GM06990 (cell line): ENCODE measurements around the gene BEND4.

Experiments used
- DNase-seq: peaks from one replicate; pipeline ENCODE4 v3.0.0-alpha.2; 2011; ENCODE audit not compliant: insufficient read length; ENCODE audit errors: extremely low read depth
- H3K27me3 ChIP-seq: replicated peaks from 2 replicates; pipeline ENCODE4 v1.6.0; 2011; ENCODE audit warnings: low read length; ENCODE audit not compliant: control insufficient read depth, insufficient read depth
- H3K36me3 ChIP-seq: 2 replicates; pipeline ENCODE4 v1.5.1; 2011; ENCODE audit warnings: low read length; ENCODE audit not compliant: control insufficient read depth, insufficient read depth
- H3K4me3 ChIP-seq: replicated peaks from 2 replicates; pipeline ENCODE4 v1.5.1; 2011; ENCODE audit warnings: low read depth, mild to moderate bottlenecking, control low read depth, low read length
- CTCF ChIP-seq: IDR thresholded peaks from 2 replicates; pipeline ENCODE4 v1.5.1; 2011; ENCODE audit warnings: low read length, control low read depth, mild to moderate bottlenecking, inconsistent platforms; ENCODE audit not compliant: insufficient read depth, poor library complexity, severe bottlenecking

BEND4 gene

GRCh38 chr4:42123071-42123644 is 29.3 kb downstream of the BEND4 start:
- no peaks in the 10 kb centered on the region for H3K36me3 ChIP-seq
- H3K27me3 ChIP-seq = no peaks in the 10 kb centered on the region
- no peak for DNase-seq
- no peak overlapping the region for H3K4me3 ChIP-seq
- TF ChIP-seq CTCF = no peak

- no peaks in the 10 kb centered on the region for H3K36me3 ChIP-seq
Measured at GRCh38 chr4:42122237-42122636, 30.2 kb downstream of the BEND4 start.

GRCh38 chr4:42119886-42120285 is 32.6 kb downstream of the BEND4 start:
- TF ChIP-seq CTCF = no peak
- Histone ChIP-seq H3K36me3 (no peaks in the 10 kb centered on the region), H3K27me3 (no peaks in the 10 kb centered on the region), H3K4me3 (no peak overlapping the region)
- DNase-seq = no peak

More at GRCh38 chr4:42122237-42122636, 30.2 kb downstream of the BEND4 start:
- no peak for DNase-seq
- no peak for TF ChIP-seq CTCF
- H3K4me3 ChIP-seq = no peak overlapping the region
- H3K27me3 ChIP-seq = no peaks in the 10 kb centered on the region

- Histone ChIP-seq H3K27me3 (no peaks in the 10 kb centered on the region), H3K36me3 (no peaks in the 10 kb centered on the region), H3K4me3 (no peak overlapping the region)
- no peak for DNase-seq
- no peak for TF ChIP-seq CTCF
Measured at GRCh38 chr4:42112846-42113245, 39.6 kb downstream of the BEND4 start.

- TF ChIP-seq CTCF = no peak
- no peak for DNase-seq
- H3K27me3 ChIP-seq = no peaks in the 10 kb centered on the region
- H3K4me3 ChIP-seq = no peak overlapping the region
- no peaks in the 10 kb centered on the region for H3K36me3 ChIP-seq
Measured at GRCh38 chr4:42104521-42104920, 47.9 kb downstream of the BEND4 start.

- no peak for DNase-seq
- H3K4me3 ChIP-seq = no peak overlapping the region
- TF ChIP-seq CTCF = no peak
- H3K27me3 ChIP-seq = no peaks in the 10 kb centered on the region
- no peaks in the 10 kb centered on the region for H3K36me3 ChIP-seq
Measured at GRCh38 chr4:42101446-42101975, 50.9 kb downstream of the BEND4 start.
